GM12801 (cell line): ENCODE measurements around the gene SLC9A9.

Experiments used
- CTCF ChIP-seq: IDR thresholded peaks from one replicate; pipeline ENCODE4 v1.5.1; 2011; ENCODE audit warnings: control low read depth; ENCODE audit not compliant: insufficient read length; ENCODE audit errors: extremely low read depth

The SLC9A9 gene

GRCh38 chr3:143424874-143425273, 423.4 kb downstream of the SLC9A9 start:
- TF ChIP-seq CTCF: no peak

GRCh38 chr3:143421556-143421955, 426.7 kb downstream of the SLC9A9 start:
- no peak for TF ChIP-seq CTCF

GRCh38 chr3:143419611-143420010, 428.7 kb downstream of the SLC9A9 start:
- TF ChIP-seq CTCF: no peak

GRCh38 chr3:143418391-143418790, 429.9 kb downstream of the SLC9A9 start:
- no peak for TF ChIP-seq CTCF

GRCh38 chr3:143416229-143416628, 432.0 kb downstream of the SLC9A9 start:
- no peak for TF ChIP-seq CTCF

GRCh38 chr3:143414571-143415253, 433.6 kb downstream of the SLC9A9 start:
- no peak for TF ChIP-seq CTCF

GRCh38 chr3:143413372-143413771, 434.9 kb downstream of the SLC9A9 start:
- no peak for TF ChIP-seq CTCF
